SH-SY5Y (cell line): ENCODE data around the gene AKR1B1.

Source experiments
- GATA2 ChIP-seq: IDR thresholded peaks from 2 replicates; pipeline ENCODE4 v1.6.1; 2011; ENCODE audit warnings: mild to moderate bottlenecking, low read depth, low read length
- GATA3 ChIP-seq: IDR thresholded peaks from 2 replicates; pipeline ENCODE4 v1.6.1; 2011; ENCODE audit warnings: low read depth, mild to moderate bottlenecking, low read length, moderate library complexity

Gene AKR1B1

GRCh38 chr7:134474828-134475227 is 15.9 kb upstream of the AKR1B1 start:
- TF ChIP-seq GATA2 (no peak), GATA3 (no peak)

DNA sequence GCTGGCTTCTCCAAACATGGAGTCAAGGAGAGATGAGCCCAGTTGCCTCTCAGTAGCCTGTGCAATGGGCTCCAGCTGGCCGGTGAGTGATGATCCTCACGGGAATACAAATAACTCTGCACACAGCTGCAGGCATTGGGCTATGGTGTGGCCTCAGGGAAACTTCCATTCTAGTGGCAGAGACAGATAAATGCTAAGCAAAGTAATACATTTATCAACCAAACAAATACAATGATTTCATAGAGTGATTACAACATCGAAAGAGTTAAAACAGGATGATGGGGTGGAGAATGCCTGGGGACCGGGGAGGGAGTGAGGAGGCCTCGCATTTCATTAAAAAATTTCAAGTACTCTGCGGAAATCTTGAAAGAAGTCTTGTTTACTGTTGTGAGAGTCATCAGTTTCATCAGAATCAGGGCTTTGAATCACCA is 15.0 kb upstream of the AKR1B1 start:
- TF ChIP-seq GATA2 = no peak

GRCh38 chr7:134472572-134473244 is 13.8 kb upstream of the AKR1B1 start:
- TF ChIP-seq GATA2 (no peak), GATA3 (no peak)

- TF ChIP-seq GATA2 (no peak), GATA3 (no peak)
Observed at GRCh38 chr7:134470864-134471263, 12.0 kb upstream of the AKR1B1 start.

- TF ChIP-seq GATA2 (no peak), GATA3 (no peak)
Observed at GRCh38 chr7:134469622-134470021, 10.7 kb upstream of the AKR1B1 start.

DNA sequence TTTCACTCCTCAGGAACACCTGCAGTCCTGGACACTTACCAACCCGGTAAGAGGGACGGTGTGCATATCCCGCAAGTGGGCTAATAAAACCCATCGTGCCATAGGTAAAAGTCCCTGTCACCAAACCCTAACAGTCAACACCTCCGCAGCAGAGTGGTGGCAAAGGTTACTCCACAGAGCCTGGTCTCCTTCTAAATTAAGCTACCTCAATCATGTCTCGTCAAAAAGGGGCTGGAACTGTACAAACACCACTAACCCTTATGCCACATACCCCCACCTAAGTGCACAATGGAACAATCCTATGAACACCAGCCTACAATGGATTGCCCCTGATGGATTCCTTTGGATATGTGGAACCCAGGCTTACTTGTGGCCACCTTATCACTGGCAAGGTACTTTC is 9.6 kb upstream of the AKR1B1 start:
- no peak for TF ChIP-seq GATA3
- no peak for TF ChIP-seq GATA2

- TF ChIP-seq GATA3 (no peak), GATA2 (no peak)
Observed at GRCh38 chr7:134468054-134468453, 9.2 kb upstream of the AKR1B1 start.

DNA sequence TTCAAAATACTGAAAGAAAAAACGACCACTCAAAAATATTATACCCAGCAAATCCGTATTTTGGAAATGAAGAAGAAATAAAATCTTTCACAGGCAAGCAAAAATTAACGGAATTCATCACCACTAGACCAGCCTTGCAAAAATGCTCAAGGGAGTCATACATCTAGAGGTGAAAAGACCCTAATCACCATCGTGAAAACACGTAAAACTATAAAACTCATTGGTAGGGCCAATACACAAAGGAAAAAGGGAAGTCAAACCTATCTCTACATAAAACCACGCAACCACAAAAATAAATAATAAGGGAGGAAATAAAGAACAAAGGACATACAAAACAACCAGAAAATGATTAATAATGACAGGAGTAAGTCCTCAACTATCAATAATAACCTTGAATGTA is 6.6 kb upstream of the AKR1B1 start:
- TF ChIP-seq GATA3 = no peak
- no peak for TF ChIP-seq GATA2

- TF ChIP-seq GATA3 (no peak), GATA2 (no peak)
Observed at GRCh38 chr7:134464496-134464895, 5.6 kb upstream of the AKR1B1 start.

- TF ChIP-seq GATA3 (no peak), GATA2 (no peak)
Observed at GRCh38 chr7:134463751-134464150, 4.9 kb upstream of the AKR1B1 start.

GRCh38 chr7:134462337-134462925 is 3.5 kb upstream of the AKR1B1 start:
- TF ChIP-seq GATA3 (no peak), GATA2 (no peak)

DNA sequence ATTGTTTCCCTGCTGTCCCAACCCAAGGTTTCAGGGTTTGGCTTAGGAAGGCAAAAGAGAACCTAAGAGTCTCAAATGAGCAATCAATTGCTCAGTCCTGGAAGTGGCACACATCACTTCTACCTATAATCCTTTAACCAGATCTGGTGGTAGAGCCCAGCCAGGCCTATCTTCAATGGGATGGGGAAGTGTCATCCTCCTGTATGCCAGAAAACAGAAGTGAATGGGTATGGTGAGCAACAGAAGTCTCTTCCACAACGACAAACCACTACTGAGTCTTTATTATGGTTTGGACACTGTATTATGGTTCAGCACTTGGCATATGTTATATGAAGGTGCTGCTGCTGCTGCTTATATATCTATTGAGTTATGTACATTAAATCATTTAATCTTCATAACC is 3.0 kb upstream of the AKR1B1 start:
- TF ChIP-seq GATA3 (no peak), GATA2 (no peak)

DNA sequence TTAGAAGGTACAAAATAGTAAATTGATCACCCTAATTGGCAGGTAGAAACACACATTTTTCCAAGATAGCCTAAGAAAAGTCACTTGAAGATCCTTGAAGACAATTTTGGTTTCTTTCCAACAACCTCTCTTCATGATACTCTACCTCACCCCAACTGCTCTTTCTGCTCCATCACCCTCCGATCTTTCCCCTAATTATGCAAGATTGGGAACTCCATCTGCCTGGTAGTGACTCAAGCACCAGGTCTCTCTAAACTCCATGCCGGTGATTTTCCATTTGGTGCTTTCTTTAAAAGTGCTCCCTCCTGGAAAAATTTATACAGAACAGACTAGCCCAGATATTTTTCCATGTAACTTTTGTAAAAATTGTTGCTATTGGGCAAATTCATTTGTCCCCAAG is 1.1 kb upstream of the AKR1B1 start:
- TF ChIP-seq GATA2 = no peak
- no peak for TF ChIP-seq GATA3

DNA sequence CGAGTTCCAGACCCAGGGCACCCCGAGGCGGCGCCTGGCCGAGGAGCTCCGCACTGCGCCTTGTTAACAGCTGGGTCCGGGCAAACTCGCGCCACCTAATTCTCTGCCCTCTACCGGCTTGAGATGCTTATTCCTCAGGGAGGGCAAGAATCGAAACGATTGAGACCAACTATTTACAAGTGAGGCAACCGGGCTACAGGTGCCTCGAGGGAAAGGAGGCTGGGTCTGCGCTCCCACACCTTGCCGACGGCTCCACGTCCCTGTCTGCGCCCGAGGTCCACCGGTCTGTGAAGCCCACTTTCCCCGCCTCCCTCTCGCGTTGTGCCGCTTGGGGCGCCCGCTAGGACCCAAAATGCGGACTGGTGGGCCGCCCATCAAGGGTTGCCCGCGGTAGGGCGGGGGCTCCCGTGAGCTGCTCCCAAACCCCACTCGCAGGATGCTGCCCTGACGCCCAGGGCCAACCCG is 527 bp downstream of the AKR1B1 start:
- no peak for TF ChIP-seq GATA3

- TF ChIP-seq GATA3 (no peak), GATA2 (no peak)
Observed at GRCh38 chr7:134457210-134457609, 1.7 kb downstream of the AKR1B1 start.

GRCh38 chr7:134454277-134454676 is 4.6 kb downstream of the AKR1B1 start:
- TF ChIP-seq GATA2 = no peak
- TF ChIP-seq GATA3 = no peak

DNA sequence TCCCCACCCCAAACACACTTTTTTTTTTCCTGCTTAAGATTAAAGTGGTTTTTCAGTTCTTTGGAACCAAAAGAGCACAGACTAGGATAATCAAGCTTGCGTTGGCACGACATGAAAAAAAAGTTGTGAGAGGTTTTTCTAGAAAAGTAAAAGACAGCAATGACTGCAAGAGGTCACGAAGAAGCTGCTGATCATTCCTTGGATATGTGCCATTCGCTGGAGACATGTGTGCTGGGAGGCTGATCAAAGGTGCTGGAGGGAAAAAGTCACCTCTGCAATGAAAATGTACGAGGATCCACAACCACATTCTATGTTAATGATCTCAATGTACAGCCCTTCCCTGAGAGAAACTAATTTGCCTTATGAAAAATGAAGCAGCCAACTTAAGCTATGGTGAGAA is 5.4 kb downstream of the AKR1B1 start:
- TF ChIP-seq GATA2 (no peak), GATA3 (no peak)
